Measurements from ENCODE around the gene DHRS4. TPM values are rescaled to one million over a fixed set of nuclear protein-coding genes. Genes with fewer than 3 reads are reported as not detected.

Gene DHRS4
- total and polyA plus RNA-seq, 2 of the 13 experiments (the other 11 are each of a cell fraction or from before 2014, with no cell fraction given): 23.9 to 45.1 TPM

GRCh38 chr14:23939607-23940326, 13.8 kb upstream of the DHRS4 start (continued):
- TF ChIP-seq MED1 (CRISPR knock-in tag; IDR thresholded peaks at IDR 0.05): no peak
- no peak for TF ChIP-seq ZSCAN20 (CRISPR knock-in tag; IDR thresholded peaks at IDR 0.05; ENCODE audit: borderline replicate concordance)
- TF ChIP-seq KLF6 (CRISPR knock-in tag; IDR thresholded peaks at IDR 0.05): no peak; the same call in 1 of the 2 replicates
- TF ChIP-seq, protein P1, sequence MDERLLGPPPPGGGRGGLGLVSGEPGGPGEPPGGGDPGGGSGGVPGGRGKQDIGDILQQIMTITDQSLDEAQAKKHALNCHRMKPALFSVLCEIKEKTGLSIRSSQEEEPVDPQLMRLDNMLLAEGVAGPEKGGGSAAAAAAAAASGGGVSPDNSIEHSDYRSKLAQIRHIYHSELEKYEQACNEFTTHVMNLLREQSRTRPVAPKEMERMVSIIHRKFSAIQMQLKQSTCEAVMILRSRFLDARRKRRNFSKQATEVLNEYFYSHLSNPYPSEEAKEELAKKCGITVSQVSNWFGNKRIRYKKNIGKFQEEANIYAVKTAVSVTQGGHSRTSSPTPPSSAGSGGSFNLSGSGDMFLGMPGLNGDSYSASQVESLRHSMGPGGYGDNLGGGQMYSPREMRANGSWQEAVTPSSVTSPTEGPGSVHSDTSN (CRISPR knock-in tag; IDR thresholded peaks at IDR 0.05): no peak
- TF ChIP-seq CTCF (CRISPR knock-in tag; IDR thresholded peaks at IDR 0.05): no peak
- TF ChIP-seq KMT2B (CRISPR knock-in tag; IDR thresholded peaks at IDR 0.05): no peak
- no peak for TF ChIP-seq ZSCAN30 (CRISPR knock-in tag; IDR thresholded peaks at IDR 0.05)
- TF ChIP-seq GABPA (IDR thresholded peaks at IDR 0.05; ENCODE audit: low read depth, low read length): no peak
- TF ChIP-seq GABPA (CRISPR knock-in tag; IDR thresholded peaks at IDR 0.05; ENCODE audit: low read depth): no peak
- TF ChIP-seq KAT8 (CRISPR knock-in tag; IDR thresholded peaks at IDR 0.05): peak; percentile 37; the same call in 1 of the 2 replicates
- TF ChIP-seq SATB2 (CRISPR knock-in tag; IDR thresholded peaks at IDR 0.05): no peak
- no peak for TF ChIP-seq ZNF572 (CRISPR knock-in tag; IDR thresholded peaks at IDR 0.05)
- TF ChIP-seq ZNF3 (CRISPR knock-in tag; IDR thresholded peaks at IDR 0.05): no peak
- TF ChIP-seq KDM3A (CRISPR knock-in tag; IDR thresholded peaks at IDR 0.05; ENCODE audit: low read depth): no peak
- no peak for TF ChIP-seq CEBPZ (IDR thresholded peaks at IDR 0.05; ENCODE audit: low read length)
- TF ChIP-seq, protein P2, sequence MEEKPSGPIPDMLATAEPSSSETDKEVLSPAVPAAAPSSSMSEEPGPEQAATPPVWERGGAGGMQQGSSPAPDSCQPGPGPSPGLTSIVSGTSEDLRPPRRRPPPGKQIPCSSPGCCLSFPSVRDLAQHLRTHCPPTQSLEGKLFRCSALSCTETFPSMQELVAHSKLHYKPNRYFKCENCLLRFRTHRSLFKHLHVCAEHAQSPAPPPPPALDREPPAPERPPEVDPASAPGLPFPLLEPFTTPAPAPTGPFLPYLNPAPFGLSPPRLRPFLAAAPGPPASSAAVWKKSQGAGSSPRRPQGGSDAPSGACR (CRISPR knock-in tag; IDR thresholded peaks at IDR 0.05): peak; percentile 66; the same call in 1 of the 2 replicates
- no peak for TF ChIP-seq ADNP (CRISPR knock-in tag; IDR thresholded peaks at IDR 0.05)
- TF ChIP-seq GFI1 (CRISPR knock-in tag; IDR thresholded peaks at IDR 0.05; ENCODE audit: borderline replicate concordance): no peak
- no peak for TF ChIP-seq ZNF512B (CRISPR knock-in tag; IDR thresholded peaks at IDR 0.05; ENCODE audit: borderline replicate concordance)
- TF ChIP-seq KLF15 (CRISPR knock-in tag; IDR thresholded peaks at IDR 0.05; ENCODE audit: borderline replicate concordance): no peak
- TF ChIP-seq, protein P3, sequence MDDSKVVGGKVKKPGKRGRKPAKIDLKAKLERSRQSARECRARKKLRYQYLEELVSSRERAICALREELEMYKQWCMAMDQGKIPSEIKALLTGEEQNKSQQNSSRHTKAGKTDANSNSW (CRISPR knock-in tag; IDR thresholded peaks at IDR 0.05; ENCODE audit: borderline replicate concordance): peak; percentile 68; the same call in 1 of the 2 replicates
